Endothelial cell of umbilical vein (primary cell): ENCODE results near the gene ETV6. TPM values are rescaled to one million over a fixed set of nuclear protein-coding genes. Genes with fewer than 3 reads are reported as not detected.

ENCODE experiments used
- BruUV-seq: library from RNA; stranded (reverse); fragments of 400-500 nt; replicated peaks from 2 replicates; lab custom pipeline; 2021; lab: Mats Ljungman, UMichigan
- CTCF ChIA-PET: fragments of 300-600, 350-600 bp; sonication (Branson Sonifier 250); formaldehyde crosslinking; loops from one replicate; lab custom pipeline; 2021; ENCODE audit warnings: antibody characterized with exemption, inconsistent platforms; lab: Charles Lee
- POLR2A ChIA-PET: fragments of 300-600, 350-600 bp; sonication (Branson Sonifier 250); formaldehyde crosslinking; loops from one replicate; lab custom pipeline; 2021; ENCODE audit warnings: antibody characterized with exemption, inconsistent platforms; lab: Charles Lee
- DNase-seq: peaks from one replicate; pipeline ENCODE4 v3.0.0-alpha.2; 2011; ENCODE audit warnings: low read depth, low spot score
- FAIRE-seq: peaks from 2 replicates; lab custom pipeline; 2011; peaks lifted over from hg19 to GRCh38; lab: Jason Lieb, UNC
- H2AFZ ChIP-seq: 2 replicates; pipeline ENCODE4 v1.6.0; 2012; ENCODE audit warnings: low read depth, low read length, control low read depth, inconsistent platforms
- H3K27ac ChIP-seq: 2 replicates; pipeline ENCODE4 v1.5.1; 2011; ENCODE audit warnings: low read depth, mild to moderate bottlenecking, control low read depth, low read length, moderate library complexity; ENCODE audit not compliant: insufficient read depth
- H3K27me3 ChIP-seq, 2 experiments: 2 replicates each; pipeline versions ENCODE4 v1.6.0 to v1.6.1; 2011; ENCODE audit warnings: low read length in 2 of 2, mixed read lengths in 1 of 2; ENCODE audit not compliant: control insufficient read depth in 2 of 2, insufficient read depth in 2 of 2
- H3K36me3 ChIP-seq, 2 experiments: 2 replicates in 1 of 2; 3 replicates in 1 of 2; pipeline ENCODE4 v1.5.1; 2011; ENCODE audit warnings: low read length in 2 of 2, mild to moderate bottlenecking in 1 of 2, moderate library complexity in 1 of 2; ENCODE audit not compliant: control insufficient read depth in 2 of 2, insufficient read depth in 2 of 2; ENCODE audit errors: extremely low read depth in 1 of 2
- H3K4me1 ChIP-seq: 3 replicates; pipeline ENCODE4 v1.5.1; 2011; ENCODE audit warnings: mild to moderate bottlenecking, low read length; ENCODE audit not compliant: control insufficient read depth, insufficient read depth; ENCODE audit errors: extremely low read depth
- H3K4me2 ChIP-seq: 2 replicates; pipeline ENCODE4 v1.6.1; 2011; ENCODE audit warnings: low read length, control low read depth, mixed read lengths; ENCODE audit not compliant: insufficient read depth
- H3K4me3 ChIP-seq, 3 experiments: fragments of 200-600 bp in 1 of 3; sonication (generic), shearing (Covaris generic) in 1 of 3; replicated peaks in 1 of 3; 2 replicates each; pipeline ENCODE4 v1.5.1; 2011 to 2016; ENCODE audit warnings: control low read depth in 3 of 3, low read length in 3 of 3, mild to moderate bottlenecking in 2 of 3, inconsistent platforms in 1 of 3, low read depth in 1 of 3, moderate library complexity in 1 of 3; ENCODE audit not compliant: insufficient read depth in 1 of 3
- H3K79me2 ChIP-seq: 2 replicates; pipeline ENCODE4 v1.6.0; 2012; ENCODE audit warnings: low read length, inconsistent platforms; ENCODE audit not compliant: control insufficient read depth, insufficient read depth
- H3K9ac ChIP-seq: replicated peaks from 2 replicates; pipeline ENCODE3; 2011; ENCODE audit warnings: low read length, control low read depth; ENCODE audit not compliant: insufficient read depth; ENCODE audit errors: extremely low read depth
- H3K9me1 ChIP-seq: replicated peaks from 3 replicates; pipeline ENCODE4 v1.6.0; 2011; ENCODE audit warnings: mild to moderate bottlenecking, low read length; ENCODE audit not compliant: control insufficient read depth, insufficient read depth; ENCODE audit errors: extremely low read depth
- H3K9me3 ChIP-seq: replicated peaks from 2 replicates; pipeline ENCODE4 v1.5.1; 2012; ENCODE audit warnings: low read length, inconsistent platforms; ENCODE audit not compliant: control insufficient read depth, insufficient read depth
- H4K20me1 ChIP-seq: replicated peaks from 2 replicates; pipeline ENCODE3; 2011; ENCODE audit warnings: mild to moderate bottlenecking, low read length; ENCODE audit not compliant: control insufficient read depth, insufficient read depth; ENCODE audit errors: extremely low read depth
- GATA2 ChIP-seq: IDR thresholded peaks from 2 replicates; pipeline ENCODE4 v1.7.0; 2011; ENCODE audit warnings: low read depth, mild to moderate bottlenecking, moderate library complexity, mixed read lengths, low read length; ENCODE audit not compliant: insufficient read length, insufficient read depth
- JUN ChIP-seq: IDR thresholded peaks from 2 replicates; pipeline ENCODE4 v1.6.1; 2011; ENCODE audit warnings: borderline replicate concordance, low read depth; ENCODE audit not compliant: insufficient read length, insufficient read depth
- MYC ChIP-seq: IDR thresholded peaks from one replicate; pipeline ENCODE4 v1.6.1; 2011; ENCODE audit warnings: mild to moderate bottlenecking, low read depth, low read length
- POLR2A ChIP-seq: IDR thresholded peaks from 2 replicates; pipeline ENCODE4 v1.6.1; 2012; ENCODE audit warnings: low read depth, mild to moderate bottlenecking, control low read depth, low read length
- POLR2AphosphoS5 ChIP-seq: IDR thresholded peaks from 2 replicates; pipeline ENCODE4 v1.6.1; 2012; ENCODE audit warnings: low read depth, mild to moderate bottlenecking, control low read depth, low read length, moderate library complexity; ENCODE audit not compliant: insufficient read depth
- dilution Hi-C: fragments of 300-500 bp; cut with MboI; formaldehyde crosslinking; loops from one replicate; pipeline ENCODE4 v1.15.0; 2019; ENCODE audit warnings: low sequenced_read_pairs; ENCODE audit not compliant: extremely low pct_ligation_motif_present
- intact Hi-C: fragments of 100-400 bp; cut with micrococcal nuclease; formaldehyde crosslinking; loops from one replicate; pipeline ENCODE4 v1.10.0; 2022
- polyA plus RNA-seq, 4 experiments: library from polyadenylated mRNA; depleted of rRNA in 3 of 4; stranded (reverse) in 3 of 4; unstranded in 1 of 4; fragments of >200 nt; gene quantifications; 2 replicates each; pipeline versions ENCODE4 v1.2.1 to v1.2.3, GENCODE V29; 2011 to 2012; ENCODE audit warnings: missing spikeins in 1 of 4
- total RNA-seq: library from RNA; stranded (reverse); gene quantifications from 2 replicates; pipeline ENCODE4 v1.2.3, GENCODE V29; 2021
- TF ChIP-seq, protein P1 (sequence below): IDR thresholded peaks from 2 replicates; pipeline ENCODE4 v1.6.1; 2011; ENCODE audit not compliant: insufficient read depth, insufficient read length

Gene ETV6
- total and polyA plus RNA-seq, 2 donors (not counting 3 experiments of a cell fraction or from before 2014, with no cell fraction given) = 15.9 to 57.1 TPM

DNA sequence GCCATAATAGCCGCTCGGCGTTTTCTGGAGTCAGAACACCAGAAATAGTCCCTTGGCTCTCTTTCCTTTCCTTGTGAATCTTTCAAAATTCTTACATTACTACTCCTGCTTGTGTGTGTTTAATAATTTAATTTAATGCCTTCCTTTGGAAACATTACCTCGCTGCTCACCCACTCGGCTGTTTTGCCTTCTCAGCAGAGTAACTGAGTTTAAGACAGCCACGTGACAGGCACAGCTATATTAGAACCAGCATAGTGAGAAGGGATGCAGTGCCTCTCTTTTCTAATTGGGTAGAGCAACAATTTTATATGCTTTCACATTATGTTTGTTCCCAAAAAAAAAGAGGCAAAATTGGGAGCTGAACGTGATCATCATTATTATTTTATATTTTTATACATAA lies 107.6 kb downstream of the ETV6 start:
- Histone ChIP-seq H2AFZ (no peak overlapping the region), H4K20me1 (no peaks in the 10 kb centered on the region), H3K4me1 (peaks cover 11% of the 10 kb centered on the region), H3K9me1 (no peaks in the 10 kb centered on the region), H3K27ac (no peak overlapping the region), H3K4me3 (no peak overlapping the region), H3K4me2 (no peak overlapping the region), H3K9ac (no peak overlapping the region), H3K36me3 (peaks cover 0 to 23% of the 10 kb centered on the region in 2 experiments), H3K79me2 (peaks cover 8% of the 10 kb centered on the region), H3K9me3 (no peaks in the 10 kb centered on the region), H3K27me3 (no peaks in the 10 kb centered on the region)
- POLR2A ChIA-PET = no interaction called here
- FAIRE-seq (no peak), DNase-seq (no peak)
- dilution Hi-C loops (no loop called here), intact Hi-C loops (no loop called here)
- no TSS peak for BruUV-seq
- TF ChIP-seq, protein P1, sequence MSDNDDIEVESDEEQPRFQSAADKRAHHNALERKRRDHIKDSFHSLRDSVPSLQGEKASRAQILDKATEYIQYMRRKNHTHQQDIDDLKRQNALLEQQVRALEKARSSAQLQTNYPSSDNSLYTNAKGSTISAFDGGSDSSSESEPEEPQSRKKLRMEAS = no peak
- no peak for TF ChIP-seq POLR2AphosphoS5
- TF ChIP-seq JUN = no peak
- CTCF ChIA-PET = interaction anchor here (1.2 to 1.6 kb wide), 2 partner anchors 11 to 176 kb away, joined by 3 to 6 read pairs; no protein-coding TSS in a partner anchor

DNA sequence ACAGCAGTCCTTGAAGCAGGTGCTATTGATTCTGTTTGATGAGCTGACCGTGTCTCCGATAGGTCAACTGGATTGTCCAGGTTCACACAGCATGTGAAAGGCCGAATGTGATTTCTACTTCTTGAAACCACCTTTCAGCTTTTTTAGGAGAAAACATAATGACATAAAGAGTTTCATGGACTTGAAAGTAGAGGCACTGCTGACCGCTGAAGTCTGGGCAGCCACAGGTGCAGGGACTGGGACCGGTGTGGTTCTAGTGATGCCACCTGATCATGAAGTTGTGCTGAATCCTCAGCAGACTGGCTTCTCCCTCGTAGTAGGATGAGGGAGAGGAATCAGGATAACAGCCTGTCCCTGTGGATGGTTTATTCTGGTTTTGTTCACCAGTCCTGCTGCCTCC lies 108.1 kb downstream of the ETV6 start:
- Histone ChIP-seq H3K9ac (no peak overlapping the region), H3K4me1 (peaks cover 11% of the 10 kb centered on the region), H3K9me1 (no peaks in the 10 kb centered on the region), H3K27ac (no peak overlapping the region), H3K4me3 (no peak overlapping the region), H2AFZ (no peak overlapping the region), H3K27me3 (no peaks in the 10 kb centered on the region), H3K4me2 (no peak overlapping the region), H4K20me1 (no peaks in the 10 kb centered on the region), H3K79me2 (peaks cover 8% of the 10 kb centered on the region), H3K36me3 (peaks cover 0 to 21% of the 10 kb centered on the region in 2 experiments), H3K9me3 (no peaks in the 10 kb centered on the region)
- BruUV-seq = no TSS peak
- TF ChIP-seq POLR2A (no peak), MYC (no peak), GATA2 (no peak)
- ChIA-PET CTCF (interaction anchor here (1.2 to 1.6 kb wide), 2 partner anchors 12 to 176 kb away, joined by 3 to 6 read pairs; no protein-coding TSS in a partner anchor), POLR2A (no interaction called here)
- dilution Hi-C loops = no loop called here
- intact Hi-C loops = no loop called here
- DNase-seq = no peak
- peak; percentile 65 for FAIRE-seq
